ENCODE measurements around the gene DLG2. TPM values are rescaled to one million over a fixed set of nuclear protein-coding genes. Genes with fewer than 3 reads are reported as not detected.

Gene DLG2
- total RNA-seq, 1 experiment from 2014 or later = 17.5 TPM

DNA sequence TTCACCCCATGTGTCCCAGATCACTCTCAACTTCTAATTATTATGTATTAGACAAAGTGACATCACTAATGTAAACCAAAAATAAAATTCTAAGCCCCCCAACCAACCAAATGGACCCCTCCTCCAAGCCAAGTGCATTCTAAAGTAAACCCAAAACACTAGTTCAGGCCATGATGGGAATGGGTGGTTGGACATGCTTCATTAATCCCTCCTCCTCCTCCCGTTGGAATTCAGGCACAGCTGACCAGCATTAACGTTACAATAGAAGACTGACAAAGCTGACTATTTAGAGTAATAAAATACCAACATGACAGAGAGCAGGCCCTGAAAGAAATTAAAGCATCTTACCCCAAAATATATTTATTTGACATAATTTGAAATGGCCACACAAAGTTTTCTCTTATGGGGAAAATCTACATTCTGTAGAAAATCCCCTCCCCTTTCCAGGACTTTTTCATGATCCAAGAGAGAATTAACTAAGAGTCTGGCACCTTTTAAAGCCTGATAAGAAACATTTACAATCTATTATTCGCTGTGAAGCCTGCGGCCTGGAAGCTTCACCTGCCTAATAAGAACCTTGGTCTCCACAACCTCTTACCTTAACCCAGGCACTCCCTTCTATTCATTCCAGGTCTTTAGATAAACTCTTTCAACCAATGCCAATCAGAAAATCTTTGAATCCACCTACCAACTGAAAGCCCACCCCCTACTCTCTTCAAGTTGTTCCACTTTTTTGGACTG, 1392.5 kb downstream of the DLG2 start:
- peak; percentile 75 for ATAC-seq
- H3K27ac Mint-ChIP-seq = peak overlapping the region; percentile 3; the same call in 1 of the 2 replicates
- POLR2A ChIA-PET = no interaction called here

GRCh38 chr11:84234011-84234410, 1393.1 kb downstream of the DLG2 start:
- Mint-ChIP-seq H3K9me3 (no peaks in the 10 kb centered on the region), H3K4me3 (no peak overlapping the region), H3K4me1 (peaks cover 30% of the 10 kb centered on the region), H3K36me3 (no peaks in the 10 kb centered on the region), H3K27me3 (ENCODE audit: low read depth) (no peaks in the 10 kb centered on the region), H3K27ac (no peak overlapping the region)
- ChIA-PET POLR2A (no interaction called here), CTCF (interaction anchor here (0.6 to 1.3 kb wide), 2 partner anchors 14 to 397 kb away, joined by 3 read pairs; no protein-coding TSS in a partner anchor)
- DNase-seq (ENCODE audit: low spot score) (no peak), ATAC-seq (no peak)
- no peak for TF ChIP-seq TEAD1 (CRISPR knock-in tag; IDR thresholded peaks at IDR 0.05)
- no peak for TF ChIP-seq NR1H2 (CRISPR knock-in tag; IDR thresholded peaks at IDR 0.05)

More for the DNA sequence above, 1392.5 kb downstream of the DLG2 start:
- TF ChIP-seq ZNF317 (CRISPR knock-in tag; IDR thresholded peaks at IDR 0.05; ENCODE audit: borderline replicate concordance, low read depth) (no peak), ATF2 (CRISPR knock-in tag; IDR thresholded peaks at IDR 0.05; ENCODE audit: borderline replicate concordance, low read depth) (no peak), SP1 (CRISPR knock-in tag; conservative IDR thresholded peaks at IDR 0.05) (no peak), NR1H2 (CRISPR knock-in tag; IDR thresholded peaks at IDR 0.05) (no peak), NR3C1 (CRISPR knock-in tag; conservative IDR thresholded peaks at IDR 0.05; ENCODE audit: low read depth) (no peak), MLX (CRISPR knock-in tag; IDR thresholded peaks at IDR 0.05) (no peak), ATF3 (CRISPR knock-in tag; conservative IDR thresholded peaks at IDR 0.05) (no peak), ZNF396 (CRISPR knock-in tag; IDR thresholded peaks at IDR 0.05; ENCODE audit: borderline replicate concordance) (no peak)
- TF ChIP-seq, protein P1, sequence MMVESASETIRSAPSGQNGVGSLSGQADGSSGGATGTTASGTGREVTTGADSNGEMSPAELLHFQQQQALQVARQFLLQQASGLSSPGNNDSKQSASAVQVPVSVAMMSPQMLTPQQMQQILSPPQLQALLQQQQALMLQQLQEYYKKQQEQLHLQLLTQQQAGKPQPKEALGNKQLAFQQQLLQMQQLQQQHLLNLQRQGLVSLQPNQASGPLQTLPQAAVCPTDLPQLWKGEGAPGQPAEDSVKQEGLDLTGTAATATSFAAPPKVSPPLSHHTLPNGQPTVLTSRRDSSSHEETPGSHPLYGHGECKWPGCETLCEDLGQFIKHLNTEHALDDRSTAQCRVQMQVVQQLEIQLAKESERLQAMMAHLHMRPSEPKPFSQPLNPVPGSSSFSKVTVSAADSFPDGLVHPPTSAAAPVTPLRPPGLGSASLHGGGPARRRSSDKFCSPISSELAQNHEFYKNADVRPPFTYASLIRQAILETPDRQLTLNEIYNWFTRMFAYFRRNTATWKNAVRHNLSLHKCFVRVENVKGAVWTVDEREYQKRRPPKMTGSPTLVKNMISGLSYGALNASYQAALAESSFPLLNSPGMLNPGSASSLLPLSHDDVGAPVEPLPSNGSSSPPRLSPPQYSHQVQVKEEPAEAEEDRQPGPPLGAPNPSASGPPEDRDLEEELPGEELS (CRISPR knock-in tag; IDR thresholded peaks at IDR 0.05) = no peak
- TF ChIP-seq, protein P2, sequence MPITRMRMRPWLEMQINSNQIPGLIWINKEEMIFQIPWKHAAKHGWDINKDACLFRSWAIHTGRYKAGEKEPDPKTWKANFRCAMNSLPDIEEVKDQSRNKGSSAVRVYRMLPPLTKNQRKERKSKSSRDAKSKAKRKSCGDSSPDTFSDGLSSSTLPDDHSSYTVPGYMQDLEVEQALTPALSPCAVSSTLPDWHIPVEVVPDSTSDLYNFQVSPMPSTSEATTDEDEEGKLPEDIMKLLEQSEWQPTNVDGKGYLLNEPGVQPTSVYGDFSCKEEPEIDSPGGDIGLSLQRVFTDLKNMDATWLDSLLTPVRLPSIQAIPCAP (CRISPR knock-in tag; IDR thresholded peaks at IDR 0.05) = no peak
- Mint-ChIP-seq H3K4me1 (peaks cover 30% of the 10 kb centered on the region), H3K36me3 (no peaks in the 10 kb centered on the region), H3K9me3 (no peaks in the 10 kb centered on the region), H3K4me3 (no peak overlapping the region), H3K27me3 (ENCODE audit: low read depth) (no peaks in the 10 kb centered on the region)
- DNase-seq (ENCODE audit: low spot score) = no peak
- CTCF ChIA-PET = no interaction called here

DNA sequence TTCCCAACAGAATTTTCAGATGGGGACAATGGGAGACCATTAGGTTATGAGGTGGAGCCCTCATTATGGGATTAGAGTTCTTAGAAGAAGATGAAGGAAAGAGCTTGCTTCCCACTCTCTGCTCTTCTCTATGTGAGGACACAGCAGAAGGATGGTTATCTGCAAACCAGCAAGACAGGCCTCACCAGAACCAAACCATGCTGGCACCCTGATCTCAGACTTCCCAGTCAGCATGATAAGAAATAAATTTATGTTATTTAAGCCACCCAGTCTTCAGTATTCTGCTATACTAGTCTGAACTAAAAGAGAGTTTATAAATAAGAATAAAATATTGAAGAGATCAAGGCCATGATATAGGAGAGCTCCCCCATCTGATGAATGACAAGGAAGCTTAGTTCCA, 1394.6 kb downstream of the DLG2 start:
- peaks cover 4% of the 10 kb centered on the region; the same call in 1 of the 2 replicates for H3K9me3 Mint-ChIP-seq
- H3K4me1 Mint-ChIP-seq = peaks cover 30% of the 10 kb centered on the region
- POLR2A ChIA-PET = no interaction called here
- H3K4me3 Mint-ChIP-seq = no peak overlapping the region
- no peak overlapping the region for H3K27ac Mint-ChIP-seq
- H3K36me3 Mint-ChIP-seq = no peaks in the 10 kb centered on the region
- ATAC-seq (no peak), DNase-seq (ENCODE audit: low spot score) (no peak)
- CTCF ChIA-PET = interaction anchor here (1.3 kb wide), 1 partner anchor 396 kb away, joined by 3 read pairs; no protein-coding TSS in a partner anchor
- H3K27me3 Mint-ChIP-seq (ENCODE audit: low read depth) = no peaks in the 10 kb centered on the region
- TF ChIP-seq, protein P3, sequence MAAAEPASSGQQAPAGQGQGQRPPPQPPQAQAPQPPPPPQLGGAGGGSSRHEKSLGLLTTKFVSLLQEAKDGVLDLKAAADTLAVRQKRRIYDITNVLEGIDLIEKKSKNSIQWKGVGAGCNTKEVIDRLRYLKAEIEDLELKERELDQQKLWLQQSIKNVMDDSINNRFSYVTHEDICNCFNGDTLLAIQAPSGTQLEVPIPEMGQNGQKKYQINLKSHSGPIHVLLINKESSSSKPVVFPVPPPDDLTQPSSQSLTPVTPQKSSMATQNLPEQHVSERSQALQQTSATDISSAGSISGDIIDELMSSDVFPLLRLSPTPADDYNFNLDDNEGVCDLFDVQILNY (CRISPR knock-in tag; IDR thresholded peaks at IDR 0.05) = no peak
- TF ChIP-seq ZNF423 (CRISPR knock-in tag; IDR thresholded peaks at IDR 0.05) (no peak), SOX15 (CRISPR knock-in tag; IDR thresholded peaks at IDR 0.05) (no peak), ZNF416 (CRISPR knock-in tag; IDR thresholded peaks at IDR 0.05) (no peak)
- TF ChIP-seq, protein P4, sequence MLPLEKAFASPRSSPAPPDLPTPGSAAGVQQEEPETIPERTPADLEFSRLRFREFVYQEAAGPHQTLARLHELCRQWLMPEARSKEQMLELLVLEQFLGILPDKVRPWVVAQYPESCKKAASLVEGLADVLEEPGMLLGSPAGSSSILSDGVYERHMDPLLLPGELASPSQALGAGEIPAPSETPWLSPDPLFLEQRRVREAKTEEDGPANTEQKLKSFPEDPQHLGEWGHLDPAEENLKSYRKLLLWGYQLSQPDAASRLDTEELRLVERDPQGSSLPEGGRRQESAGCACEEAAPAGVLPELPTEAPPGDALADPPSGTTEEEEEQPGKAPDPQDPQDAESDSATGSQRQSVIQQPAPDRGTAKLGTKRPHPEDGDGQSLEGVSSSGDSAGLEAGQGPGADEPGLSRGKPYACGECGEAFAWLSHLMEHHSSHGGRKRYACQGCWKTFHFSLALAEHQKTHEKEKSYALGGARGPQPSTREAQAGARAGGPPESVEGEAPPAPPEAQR (CRISPR knock-in tag; IDR thresholded peaks at IDR 0.05) = no peak
- TF ChIP-seq, protein P1 (CRISPR knock-in tag; IDR thresholded peaks at IDR 0.05) = no peak

All from WTC11 (cell line).